Colon (tissue), 2 donors: ENCODE data around the gene FRYL.
"Not testable (repeated sequence)": the region's sequence is repeated elsewhere in the genome, so short reads cannot be mapped to it uniquely, and the experiment has no call there.

ENCODE experiments used
- FAIRE-seq: peaks from 2 replicates; lab custom pipeline; 2012; peaks lifted over from hg19 to GRCh38; lab: Jason Lieb, UNC
- donor health status: control.
- donor health status: control.

Gene FRYL

GRCh38 chr4:48661391-48661790 is 118.7 kb downstream of the FRYL start:
- FAIRE-seq = no peak

DNA sequence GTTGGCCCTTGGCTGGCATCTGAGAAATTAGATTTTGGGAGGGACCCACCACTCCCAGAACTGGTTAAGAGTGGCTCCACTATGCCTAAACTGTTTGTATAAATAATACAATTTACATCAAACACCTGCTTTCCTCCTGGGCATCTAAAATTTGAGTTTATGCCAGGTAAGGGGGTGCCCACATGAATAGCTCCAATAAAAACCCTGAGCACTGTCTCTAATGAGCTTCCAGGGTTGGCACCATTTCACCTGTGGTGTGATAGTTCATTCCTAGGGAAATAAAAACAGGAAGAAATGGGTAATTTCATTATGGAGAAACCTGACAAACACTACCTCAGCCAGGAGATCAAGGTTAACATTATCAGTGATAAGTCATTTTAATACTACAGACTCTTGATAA is 119.7 kb downstream of the FRYL start:
- FAIRE-seq = no peak

GRCh38 chr4:48654015-48654664 is 125.9 kb downstream of the FRYL start:
- no peak for FAIRE-seq

DNA sequence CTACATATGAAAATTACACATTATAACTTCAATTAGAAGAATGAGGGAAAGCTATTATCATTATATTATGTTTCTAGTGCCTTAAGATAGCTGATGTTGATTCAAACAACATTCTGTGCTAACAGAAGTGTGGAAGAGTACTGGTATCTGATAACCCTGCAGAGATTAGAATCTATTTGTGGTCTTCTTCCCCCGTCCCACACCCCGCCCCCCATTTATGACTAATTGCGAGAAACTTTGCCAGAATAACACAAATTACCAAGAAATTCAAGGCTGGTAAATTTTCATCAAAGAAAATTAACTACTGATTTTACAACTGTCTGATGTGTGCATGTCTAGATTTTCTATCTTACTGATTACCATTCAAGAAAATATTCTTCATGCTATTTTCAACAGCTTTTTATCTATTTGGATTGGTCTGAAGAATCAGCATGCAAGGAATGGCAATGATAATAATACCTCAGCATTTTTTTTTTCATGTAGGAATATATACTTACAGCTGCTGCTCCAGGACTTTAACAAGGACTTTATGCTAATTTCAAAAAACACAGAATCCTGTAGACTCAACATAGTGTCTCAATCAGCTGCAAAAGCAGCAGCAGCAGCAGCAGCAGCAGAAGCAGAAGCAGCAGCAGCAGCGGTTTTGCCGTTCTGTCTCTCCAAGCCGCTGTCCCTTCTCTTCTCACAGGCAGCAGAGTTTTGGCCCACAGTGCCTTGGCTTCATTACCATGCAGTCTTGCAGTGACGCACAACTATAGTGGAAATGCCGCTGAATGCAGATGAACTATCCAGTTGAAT is 126.7 kb downstream of the FRYL start:
- no peak for FAIRE-seq

- no peak for FAIRE-seq
Observed at GRCh38 chr4:48651914-48652313, 128.2 kb downstream of the FRYL start.

DNA sequence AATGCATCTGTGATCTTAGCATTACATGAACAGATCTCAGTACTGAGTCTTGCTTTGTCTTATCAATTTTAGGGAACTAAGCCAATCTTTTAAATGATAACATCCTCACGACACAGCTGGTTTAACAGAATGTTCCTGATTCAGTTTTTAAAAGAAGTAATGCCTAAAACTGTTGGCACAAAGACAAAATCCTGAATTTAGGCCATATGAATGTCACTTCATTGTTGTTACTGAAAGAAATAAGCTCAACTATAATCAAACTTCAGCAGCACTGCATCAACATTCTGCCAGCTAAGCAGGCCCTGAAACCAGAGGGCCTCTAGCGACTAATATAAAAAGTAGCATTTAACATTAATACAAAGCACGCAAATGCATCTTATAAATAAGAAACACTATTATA is 130.6 kb downstream of the FRYL start:
- no peak for FAIRE-seq

- FAIRE-seq = no peak
Observed at GRCh38 chr4:48645225-48645794, 134.8 kb downstream of the FRYL start.

DNA sequence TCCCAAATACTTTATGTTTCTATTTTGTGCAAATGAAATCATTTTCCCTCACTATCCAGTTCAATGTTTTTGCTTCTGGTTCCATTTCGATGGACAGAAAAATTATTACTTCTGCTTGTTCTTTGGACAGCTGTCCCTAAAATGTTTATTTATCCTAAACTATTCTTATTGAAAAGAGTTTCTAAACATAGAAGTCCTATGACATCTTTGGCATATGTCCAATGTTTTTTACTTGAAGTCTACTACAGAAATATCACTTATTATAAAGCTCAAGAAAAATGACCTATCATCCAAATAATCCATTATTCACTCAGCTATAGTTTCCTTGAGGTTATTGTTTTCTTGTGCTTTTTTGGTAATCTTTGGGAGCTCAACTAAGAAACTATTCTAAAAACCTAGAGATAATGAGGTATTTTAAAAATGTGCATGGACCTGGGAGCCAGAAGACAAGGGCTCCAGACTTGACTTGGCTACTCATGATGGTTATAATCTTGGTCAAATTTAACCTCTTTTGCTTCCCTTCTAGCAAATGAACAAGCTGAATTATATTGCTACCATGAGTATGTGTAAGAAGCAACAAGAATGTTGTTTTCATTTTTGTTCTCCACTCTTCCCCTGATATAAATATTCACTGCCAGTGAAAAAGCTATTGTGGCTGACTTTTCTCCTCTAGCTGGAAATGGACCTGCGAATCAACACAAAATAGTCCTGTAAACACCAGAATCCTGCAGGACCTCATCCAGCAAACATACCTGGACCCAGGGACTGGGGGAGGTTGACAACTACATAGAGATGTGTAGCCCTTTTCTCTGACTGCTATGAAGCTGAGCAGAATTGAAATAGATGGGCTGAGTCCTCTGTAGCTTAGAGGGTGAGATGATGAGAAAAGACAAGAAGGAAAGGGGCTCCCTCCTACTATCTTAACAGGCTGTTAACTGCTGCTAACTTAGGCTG is 137.4 kb downstream of the FRYL start:
- no peak for FAIRE-seq

DNA sequence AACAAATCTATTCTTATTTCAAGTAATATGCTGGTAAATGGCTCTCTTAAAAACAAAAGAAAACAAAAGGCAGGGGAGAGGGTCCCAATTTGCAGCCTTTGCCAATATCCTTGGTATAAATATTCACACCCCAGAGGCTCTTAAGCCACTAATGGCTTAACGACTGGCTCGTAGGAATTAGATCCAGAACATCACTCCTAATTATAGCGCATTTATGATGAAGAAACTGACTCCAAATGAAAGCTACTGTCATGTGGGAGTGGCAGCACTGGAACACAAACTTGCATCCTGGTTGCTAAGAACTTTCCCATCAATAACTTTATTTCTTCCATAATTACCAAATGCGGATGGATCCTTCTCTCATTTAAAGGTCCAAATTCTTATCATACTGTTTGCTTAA is 138.7 kb downstream of the FRYL start:
- no peak for FAIRE-seq

DNA sequence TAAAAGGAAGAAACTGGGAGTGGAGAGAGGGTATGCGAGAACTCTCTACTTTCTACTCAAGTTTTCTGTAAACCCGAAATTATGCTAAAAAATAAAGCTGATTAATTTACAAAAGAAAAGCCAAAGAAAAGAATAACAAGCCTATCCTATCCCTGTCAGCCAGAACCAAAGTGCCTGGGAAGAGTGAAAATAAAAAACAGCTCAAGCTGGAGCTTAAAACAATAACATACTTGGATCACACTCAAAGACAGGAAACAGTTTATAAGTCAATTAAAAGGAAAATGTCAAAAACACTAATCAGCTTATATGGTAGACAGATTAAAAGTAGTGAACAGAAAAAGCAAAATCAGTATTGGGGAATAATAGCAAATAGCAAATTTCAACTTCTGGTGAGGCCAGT is 139.4 kb downstream of the FRYL start:
- FAIRE-seq = no peak

- no peak for FAIRE-seq
Observed at GRCh38 chr4:48640225-48640624, 139.9 kb downstream of the FRYL start.

- FAIRE-seq = no peak
Observed at GRCh38 chr4:48639807-48640206, 140.3 kb downstream of the FRYL start.

- not testable (repeated sequence) for FAIRE-seq
Observed at GRCh38 chr4:48638586-48638985, 141.5 kb downstream of the FRYL start.

- peak; percentile 61 for FAIRE-seq
Observed at GRCh38 chr4:48636911-48637310, 143.2 kb downstream of the FRYL start.

GRCh38 chr4:48635980-48636379 is 144.1 kb downstream of the FRYL start:
- peak; percentile 62 for FAIRE-seq

- FAIRE-seq = no peak
Observed at GRCh38 chr4:48635310-48635709, 144.8 kb downstream of the FRYL start.

GRCh38 chr4:48634688-48635308 is 145.3 kb downstream of the FRYL start:
- no peak for FAIRE-seq

- FAIRE-seq = no peak
Observed at GRCh38 chr4:48633657-48634056, 146.4 kb downstream of the FRYL start.

GRCh38 chr4:48629458-48629857 is 150.6 kb downstream of the FRYL start:
- FAIRE-seq = no peak

GRCh38 chr4:48623182-48623780 is 156.8 kb downstream of the FRYL start:
- FAIRE-seq = no peak

DNA sequence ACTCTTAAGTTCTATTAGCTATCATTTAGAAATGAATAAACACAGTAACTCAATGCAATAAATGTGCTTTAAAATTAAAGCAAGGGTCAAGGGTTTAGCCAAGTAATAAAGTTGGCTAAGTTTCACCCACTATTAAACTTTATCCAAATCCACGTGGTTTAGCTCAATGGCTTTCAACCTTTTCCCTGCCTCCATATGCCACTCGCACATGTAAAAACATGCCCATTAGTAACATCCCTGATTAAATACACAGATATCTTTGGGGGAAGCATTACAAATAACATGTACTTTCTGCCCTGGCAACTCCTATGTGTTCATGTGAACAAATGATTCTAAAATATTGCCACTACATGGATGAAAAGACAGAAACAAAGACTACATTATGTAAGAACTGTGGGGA is 159.2 kb downstream of the FRYL start:
- no peak for FAIRE-seq
